BJ (cell line): Measurements from ENCODE around the gene DYNAP. TPM values are rescaled to one million over a fixed set of nuclear protein-coding genes. Genes with fewer than 3 reads are reported as not detected.
A peak's percentile ranks its signal among the peaks of the same experiment; 100 is the strongest.

ENCODE experiments used
- CTCF ChIA-PET: fragments of 350-600 bp; formaldehyde crosslinking; extraction: SDS; loops from one replicate; lab custom pipeline; 2021; ENCODE audit warnings: antibody characterized with exemption, inconsistent platforms; lab: Yijun Ruan, JAX
- POLR2A ChIA-PET: fragments of 300-600 bp; sonication (Branson Sonifier 250); formaldehyde crosslinking; extraction: SDS; loops from one replicate; lab custom pipeline; 2021; ENCODE audit warnings: antibody characterized with exemption; lab: Charles Lee
- DNase-seq: peaks from one replicate; pipeline ENCODE4 v3.0.0-alpha.2; 2011; ENCODE audit warnings: low read depth
- H3K27me3 ChIP-seq: 2 replicates; pipeline ENCODE4 v1.6.0; 2011; ENCODE audit warnings: low read length; ENCODE audit not compliant: control insufficient read depth, insufficient read depth
- H3K36me3 ChIP-seq: 2 replicates; pipeline ENCODE4 v1.5.1; 2011; ENCODE audit warnings: low read length; ENCODE audit not compliant: control insufficient read depth, insufficient read depth
- H3K4me3 ChIP-seq: 2 replicates; pipeline ENCODE4 v1.5.1; 2011; ENCODE audit warnings: low read depth, mild to moderate bottlenecking, control low read depth, low read length
- CTCF ChIP-seq: IDR thresholded peaks from 2 replicates; pipeline ENCODE4 v1.5.1; 2011; ENCODE audit warnings: low read depth, mild to moderate bottlenecking, control low read depth, inconsistent platforms, low read length, moderate library complexity; ENCODE audit not compliant: insufficient read depth
- polyA plus RNA-seq: library from polyadenylated mRNA; depleted of rRNA; stranded (reverse); fragments of >200 nt; gene quantifications from 2 replicates; pipeline ENCODE4 v1.2.3, GENCODE V29; 2011

DYNAP gene
- polyA plus RNA-seq, 1 experiment = not detected

DNA sequence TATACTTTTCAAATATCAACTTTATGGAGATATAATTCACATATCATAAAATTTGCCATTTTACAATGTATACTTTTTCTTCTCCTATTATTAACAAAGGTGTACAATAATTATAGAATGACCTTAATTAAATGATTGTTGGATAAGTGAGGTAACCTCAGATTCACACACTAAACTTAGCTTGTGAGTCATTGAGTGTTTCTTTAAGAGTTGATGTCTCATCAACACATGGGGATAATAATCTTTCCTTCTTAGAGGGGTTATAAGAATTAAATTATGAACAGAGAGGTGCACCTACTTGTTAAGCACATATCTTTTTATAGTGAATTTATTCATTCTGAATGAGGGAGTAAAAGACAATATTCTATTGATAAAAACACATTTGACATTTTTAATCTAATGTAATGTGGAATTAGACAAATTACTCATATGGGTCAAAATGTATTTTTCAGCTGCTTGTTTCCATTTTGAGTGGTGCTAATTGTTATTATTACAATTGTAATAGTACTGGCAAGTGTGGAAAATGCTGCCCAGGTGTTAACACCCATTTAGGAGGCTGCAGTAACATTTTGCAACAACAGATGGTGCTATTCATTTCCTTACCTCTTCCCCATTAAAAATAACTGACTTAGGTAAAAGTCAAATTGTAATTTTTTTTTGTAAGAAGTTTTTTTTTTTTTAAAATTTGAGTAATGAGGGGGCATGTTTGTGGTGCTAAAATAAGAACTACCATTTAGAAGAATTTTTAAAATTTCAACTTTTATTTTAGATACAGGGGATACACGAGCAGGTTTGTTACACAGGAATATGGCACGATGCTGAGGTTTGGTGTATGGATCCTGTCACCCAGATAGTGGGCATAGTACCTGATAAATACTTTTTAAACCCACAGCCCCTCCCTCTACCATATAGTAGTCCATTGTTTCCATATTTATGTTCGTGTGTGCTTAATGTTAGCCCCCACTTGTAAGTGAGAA is 32.1 kb upstream of the DYNAP start:
- no peak for DNase-seq
- peak; percentile 71 for TF ChIP-seq CTCF
- POLR2A ChIA-PET = no interaction called here
- H3K27me3 ChIP-seq = no peaks in the 10 kb centered on the region
- H3K36me3 ChIP-seq = no peaks in the 10 kb centered on the region
- CTCF ChIA-PET = interaction anchor here (1.2 kb wide), 1 partner anchor 14 kb away, joined by 3 read pairs; no protein-coding TSS in a partner anchor
- no peak overlapping the region for H3K4me3 ChIP-seq

DNA sequence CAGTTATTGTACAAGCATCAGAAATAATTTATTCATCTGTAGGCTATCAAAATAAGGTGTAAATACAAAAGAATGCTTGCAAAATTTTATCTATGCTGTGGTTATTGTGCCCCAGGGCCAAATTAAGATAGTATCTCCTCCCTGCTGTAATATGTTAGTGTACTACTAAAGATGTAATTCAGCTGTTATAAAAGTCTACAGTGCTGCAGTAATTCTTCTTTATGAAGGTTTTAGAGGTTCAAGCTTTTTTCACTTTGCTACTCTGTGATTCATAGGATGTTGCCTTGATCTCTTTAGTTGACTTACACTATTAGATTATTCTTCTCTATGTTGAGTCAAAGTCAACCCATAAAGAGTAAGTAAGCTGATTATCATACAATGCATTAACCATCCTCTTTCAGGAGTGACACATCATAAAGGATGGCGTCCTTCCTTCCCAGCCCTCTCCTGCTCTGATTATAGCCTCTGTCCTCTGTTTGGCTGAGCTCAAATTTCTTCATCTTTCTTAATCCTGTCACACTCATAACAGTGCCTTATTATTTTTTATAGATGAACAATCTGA is 29.3 kb upstream of the DYNAP start:
- no peak for TF ChIP-seq CTCF
- CTCF ChIA-PET = no interaction called here
- POLR2A ChIA-PET = no interaction called here

DNA sequence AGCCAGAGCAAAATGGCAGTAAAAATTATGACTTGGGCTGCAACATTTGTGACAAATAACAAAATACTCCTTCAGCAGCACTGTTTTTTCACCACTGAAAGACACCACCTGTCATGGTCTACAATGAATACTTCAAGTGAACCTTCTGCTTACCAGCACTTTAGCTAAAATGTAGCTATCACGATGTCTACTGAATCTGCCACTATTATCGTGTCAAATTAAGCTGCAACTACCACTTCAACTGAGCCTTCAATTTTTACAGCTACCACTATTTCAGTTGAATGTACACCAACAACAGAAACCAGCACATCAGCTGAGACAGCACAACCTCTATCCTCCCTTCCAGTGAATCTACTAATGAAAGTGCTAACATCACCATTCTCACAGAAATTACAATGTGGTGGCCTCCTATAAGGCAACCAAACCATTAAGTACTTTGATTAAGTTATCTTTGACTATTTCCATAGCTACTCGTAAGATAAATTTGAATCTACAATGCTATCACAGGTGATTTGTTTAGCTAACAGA is 10.8 kb upstream of the DYNAP start:
- TF ChIP-seq CTCF = no peak
- ChIA-PET POLR2A (no interaction called here), CTCF (no interaction called here)
- no peak overlapping the region for H3K4me3 ChIP-seq
- H3K36me3 ChIP-seq = no peaks in the 10 kb centered on the region
- DNase-seq = no peak
- H3K27me3 ChIP-seq = no peaks in the 10 kb centered on the region

More for the DNA sequence above, 29.3 kb upstream of the DYNAP start:
- Histone ChIP-seq H3K36me3 (no peaks in the 10 kb centered on the region), H3K4me3 (no peak overlapping the region), H3K27me3 (no peaks in the 10 kb centered on the region)
- no peak for DNase-seq

- no peak for DNase-seq
- Histone ChIP-seq H3K36me3 (no peaks in the 10 kb centered on the region), H3K27me3 (no peaks in the 10 kb centered on the region), H3K4me3 (no peak overlapping the region)
- TF ChIP-seq CTCF = no peak
- POLR2A ChIA-PET = no interaction called here
- CTCF ChIA-PET = no interaction called here
Measured at GRCh38 chr18:54584065-54584464, 7.0 kb upstream of the DYNAP start.

- Histone ChIP-seq H3K4me3 (no peak overlapping the region), H3K36me3 (no peaks in the 10 kb centered on the region), H3K27me3 (no peaks in the 10 kb centered on the region)
- no peak for DNase-seq
- POLR2A ChIA-PET = no interaction called here
- CTCF ChIA-PET = no interaction called here
- TF ChIP-seq CTCF = no peak
Measured at GRCh38 chr18:54585743-54586142, 5.3 kb upstream of the DYNAP start.
